Measurements from ENCODE around the gene FRAT2. TPM values are rescaled to one million over a fixed set of nuclear protein-coding genes. Genes with fewer than 3 reads are reported as not detected.
"Not testable (repeated sequence)": the region's sequence is repeated elsewhere in the genome, so short reads cannot be mapped to it uniquely, and the experiment has no call there.

The FRAT2 gene
- total RNA-seq, 4 donors from 2014 or later = 9.3 to 28.7 (median 20.5) TPM

DNA sequence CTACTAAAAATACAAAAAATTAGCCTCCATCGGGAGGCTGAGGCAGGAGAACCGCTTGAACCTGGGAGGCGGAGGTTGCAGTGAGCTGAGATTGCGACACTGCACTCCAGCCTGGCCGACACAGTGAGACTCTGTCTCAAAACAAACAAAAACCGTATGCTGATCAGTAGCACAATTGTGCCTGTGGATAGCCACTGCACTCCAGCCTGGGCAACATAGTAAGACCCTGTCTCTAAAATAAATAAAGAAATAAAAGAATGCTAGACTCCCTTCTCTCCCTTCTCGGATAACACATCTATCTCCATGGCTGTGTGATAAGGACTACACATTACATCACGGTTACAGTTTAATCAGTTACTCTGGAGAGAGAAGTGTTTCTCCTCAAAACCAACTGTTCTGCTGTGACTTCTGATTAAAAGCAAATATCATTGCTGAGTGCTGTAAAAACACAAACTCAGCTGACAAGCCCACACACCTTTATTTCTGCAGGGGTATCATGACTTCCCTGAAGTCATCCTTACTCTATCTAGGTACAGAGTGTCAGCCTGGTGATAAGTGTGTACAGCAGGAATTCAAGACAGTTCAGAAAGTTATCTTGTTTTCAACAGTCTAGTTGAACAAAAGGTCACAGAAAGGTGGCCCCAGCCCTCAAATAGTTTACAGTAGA, 36.8 kb downstream of the FRAT2 start:
- intact Hi-C loops (cut with DNase I; ENCODE audit: low total_unique reads) = no loop called here
- H3K27ac ChIP-seq = no peak overlapping the region
- no peaks in the 10 kb centered on the region for H3K27me3 ChIP-seq
- no peaks in the 10 kb centered on the region for H3K36me3 ChIP-seq
- no peak for DNase-seq
- in situ Hi-C loops (cut with MboI; ENCODE audit: low sequenced_read_pairs in 4 of 4) = no loop called here
- TF ChIP-seq, protein P1, sequence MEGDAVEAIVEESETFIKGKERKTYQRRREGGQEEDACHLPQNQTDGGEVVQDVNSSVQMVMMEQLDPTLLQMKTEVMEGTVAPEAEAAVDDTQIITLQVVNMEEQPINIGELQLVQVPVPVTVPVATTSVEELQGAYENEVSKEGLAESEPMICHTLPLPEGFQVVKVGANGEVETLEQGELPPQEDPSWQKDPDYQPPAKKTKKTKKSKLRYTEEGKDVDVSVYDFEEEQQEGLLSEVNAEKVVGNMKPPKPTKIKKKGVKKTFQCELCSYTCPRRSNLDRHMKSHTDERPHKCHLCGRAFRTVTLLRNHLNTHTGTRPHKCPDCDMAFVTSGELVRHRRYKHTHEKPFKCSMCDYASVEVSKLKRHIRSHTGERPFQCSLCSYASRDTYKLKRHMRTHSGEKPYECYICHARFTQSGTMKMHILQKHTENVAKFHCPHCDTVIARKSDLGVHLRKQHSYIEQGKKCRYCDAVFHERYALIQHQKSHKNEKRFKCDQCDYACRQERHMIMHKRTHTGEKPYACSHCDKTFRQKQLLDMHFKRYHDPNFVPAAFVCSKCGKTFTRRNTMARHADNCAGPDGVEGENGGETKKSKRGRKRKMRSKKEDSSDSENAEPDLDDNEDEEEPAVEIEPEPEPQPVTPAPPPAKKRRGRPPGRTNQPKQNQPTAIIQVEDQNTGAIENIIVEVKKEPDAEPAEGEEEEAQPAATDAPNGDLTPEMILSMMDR (IDR thresholded peaks at IDR 0.05 in 4 of 5, conservative IDR thresholded peaks at IDR 0.05 in 1 of 5) = no peak
- H3K4me3 ChIP-seq = no peak overlapping the region
- H3K9me3 ChIP-seq = no peaks in the 10 kb centered on the region
- ATAC-seq = no peak
- peaks cover 0 to 2% of the 10 kb centered on the region in 2 donors for H3K4me1 ChIP-seq

DNA sequence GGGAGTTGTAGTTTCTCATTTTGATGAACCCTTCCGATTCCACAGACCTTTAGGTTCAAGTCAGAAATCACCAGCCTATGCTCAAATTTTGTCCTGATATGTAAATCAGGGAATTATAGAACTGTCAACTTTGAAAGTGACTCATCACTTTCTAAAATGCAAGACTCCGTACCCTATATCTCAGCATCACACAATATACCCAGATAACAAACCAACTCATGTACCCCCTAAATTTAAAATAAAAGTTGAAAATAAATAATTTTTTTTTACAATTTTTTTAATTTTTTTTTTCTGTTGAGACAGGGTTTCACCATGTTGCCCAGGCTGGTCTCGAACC, 41.7 kb downstream of the FRAT2 start:
- peak; percentile 0 to 2 for ATAC-seq

DNA sequence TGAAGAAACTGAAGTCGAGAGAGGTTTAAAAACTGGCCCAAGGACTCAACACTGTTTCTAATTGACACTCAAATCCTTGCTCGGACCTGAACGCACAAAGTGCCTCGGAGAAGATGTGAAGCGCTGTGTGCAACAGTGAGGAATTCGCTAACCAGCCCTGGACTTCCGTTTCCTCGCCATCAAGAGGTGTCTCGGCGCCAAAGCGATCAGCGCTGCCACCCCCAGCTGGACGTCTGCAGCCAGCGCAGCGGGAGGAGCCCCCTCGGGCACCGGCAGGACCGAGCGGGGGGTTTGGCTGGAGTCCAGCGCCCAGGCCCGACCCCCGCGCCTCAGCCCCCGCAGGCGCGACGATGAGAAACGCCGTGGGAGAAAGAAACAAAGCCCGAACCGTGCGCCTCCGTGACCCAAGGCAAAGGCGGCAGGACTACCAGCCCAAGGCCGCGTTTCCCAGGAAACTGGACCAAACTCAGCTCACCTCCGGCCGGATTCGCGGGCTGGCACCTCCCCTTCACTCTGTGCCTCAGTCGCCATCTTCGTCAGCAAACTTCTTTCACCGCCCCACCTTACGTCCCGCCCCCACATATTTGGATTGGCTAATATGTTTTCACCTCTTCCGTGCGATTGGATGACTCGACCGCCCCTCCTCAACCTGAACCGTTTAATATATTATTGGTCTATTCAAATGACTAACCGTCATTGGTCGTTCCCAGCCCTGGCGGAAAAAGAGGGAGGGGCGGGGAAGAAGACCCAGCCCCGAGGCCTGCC, 42.2 kb downstream of the FRAT2 start, which contains the start of gene ARHGAP19:
Gene ARHGAP19 (minus strand): TSS at position 541 of the 765 bp plus-strand sequence. CDS start 10 bp downstream, at position 531.
- ATAC-seq (peak; percentile 100), DNase-seq (peak; percentile 97)
- in situ Hi-C loops (cut with MboI; ENCODE audit: low sequenced_read_pairs in 4 of 4) = no loop called here

More for the DNA sequence above, 41.7 kb downstream of the FRAT2 start:
- Histone ChIP-seq H3K27ac (peak overlapping the region in 1 of 4 donors; percentile 89), H3K4me1 (peaks cover 9 to 10% of the 10 kb centered on the region in 2 donors), H3K9me3 (no peaks in the 10 kb centered on the region), H3K4me3 (peak overlapping the region in 2 of 4 donors; percentile 79 to 95), H3K27me3 (no peaks in the 10 kb centered on the region), H3K36me3 (no peaks in the 10 kb centered on the region)
- intact Hi-C loops (cut with DNase I; ENCODE audit: low total_unique reads) = loop anchor here (1.0 to 5.0 kb wide), 2 partner anchors 26 to 39 kb away; partner anchors contain the start of genes FRAT1 and FRAT2
- in situ Hi-C loops (cut with MboI; ENCODE audit: low sequenced_read_pairs in 4 of 4) = no loop called here
- TF ChIP-seq, protein P1 (IDR thresholded peaks at IDR 0.05 in 4 of 5, conservative IDR thresholded peaks at IDR 0.05 in 1 of 5) = no peak
- TF ChIP-seq POLR2A (IDR thresholded peaks at IDR 0.05) = no peak
- no peak for DNase-seq

DNA sequence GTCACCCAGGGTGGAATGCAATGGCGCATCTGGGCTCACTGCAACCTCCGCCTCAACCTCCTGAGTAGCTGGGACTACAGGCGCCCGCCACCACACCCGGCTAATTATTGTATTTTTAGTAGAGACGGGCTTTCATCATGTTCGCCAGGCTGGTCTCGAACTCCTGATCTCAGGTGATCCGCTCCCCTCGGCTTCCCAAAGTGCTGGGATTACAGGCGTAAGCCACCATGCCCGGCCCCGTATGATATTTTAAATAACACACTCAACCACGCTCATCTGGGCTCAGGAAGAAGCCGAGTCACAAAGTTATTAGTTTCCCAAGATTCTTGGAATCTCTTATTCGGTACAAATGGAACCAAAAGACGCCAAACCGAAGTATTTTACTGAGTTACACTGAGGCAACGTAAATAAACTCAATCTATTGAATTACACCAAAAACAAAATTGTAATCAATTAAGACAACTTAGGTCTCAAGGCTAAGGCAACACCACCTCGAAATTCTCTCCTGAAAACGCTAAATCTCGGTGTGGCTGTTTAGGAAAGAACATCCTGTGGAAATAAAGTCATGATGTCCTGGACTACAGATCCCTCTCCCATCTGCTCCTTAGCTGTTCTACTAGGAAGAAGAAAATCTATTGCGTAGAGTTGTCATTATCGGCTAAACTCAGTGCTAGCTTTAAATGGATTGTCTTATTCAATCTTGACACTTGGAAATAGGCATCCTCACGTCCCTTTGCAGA, 43.0 kb downstream of the FRAT2 start:
- intact Hi-C loops (cut with DNase I; ENCODE audit: low total_unique reads) (loop anchor here (1.0 to 5.0 kb wide), 2 partner anchors 28 to 41 kb away; partner anchors contain the start of genes FRAT1 and FRAT2), in situ Hi-C loops (cut with MboI; ENCODE audit: low sequenced_read_pairs in 4 of 4) (no loop called here)
- Histone ChIP-seq H3K27ac (peak overlapping the region; percentile 87 to 95 (median 88)), H3K4me1 (peaks cover 9 to 10% of the 10 kb centered on the region in 2 donors), H3K4me3 (peak overlapping the region; percentile 79 to 97 (median 87)), H3K27me3 (no peaks in the 10 kb centered on the region), H3K36me3 (no peaks in the 10 kb centered on the region), H3K9me3 (no peaks in the 10 kb centered on the region)
- no peak for DNase-seq
- no peak for TF ChIP-seq POLR2A (IDR thresholded peaks at IDR 0.05)
- TF ChIP-seq, protein P1 (IDR thresholded peaks at IDR 0.05 in 4 of 5, conservative IDR thresholded peaks at IDR 0.05 in 1 of 5) = no peak
- ATAC-seq = no peak

More for the DNA sequence above, 42.2 kb downstream of the FRAT2 start, which contains the start of gene ARHGAP19:
- intact Hi-C loops (cut with DNase I; ENCODE audit: low total_unique reads) = loop anchor here (1.0 to 5.0 kb wide), 2 partner anchors 27 to 40 kb away; partner anchors contain the start of genes FRAT1 and FRAT2
- TF ChIP-seq, protein P1 (IDR thresholded peaks at IDR 0.05 in 4 of 5, conservative IDR thresholded peaks at IDR 0.05 in 1 of 5) = no peak
- peak; percentile 38 to 66 for TF ChIP-seq POLR2A (IDR thresholded peaks at IDR 0.05)
- H3K36me3 ChIP-seq = no peaks in the 10 kb centered on the region
- H3K9me3 ChIP-seq = no peaks in the 10 kb centered on the region
- peak within 1 kb of the TSS; percentile 79 to 97 (median 87) for H3K4me3 ChIP-seq
- H3K27me3 ChIP-seq = no peaks in the 10 kb centered on the region
- H3K27ac ChIP-seq = peak within 1 kb of the TSS; percentile 87 to 95 (median 88)
- peaks cover 9 to 10% of the 10 kb centered on the region in 2 donors for H3K4me1 ChIP-seq

DNA sequence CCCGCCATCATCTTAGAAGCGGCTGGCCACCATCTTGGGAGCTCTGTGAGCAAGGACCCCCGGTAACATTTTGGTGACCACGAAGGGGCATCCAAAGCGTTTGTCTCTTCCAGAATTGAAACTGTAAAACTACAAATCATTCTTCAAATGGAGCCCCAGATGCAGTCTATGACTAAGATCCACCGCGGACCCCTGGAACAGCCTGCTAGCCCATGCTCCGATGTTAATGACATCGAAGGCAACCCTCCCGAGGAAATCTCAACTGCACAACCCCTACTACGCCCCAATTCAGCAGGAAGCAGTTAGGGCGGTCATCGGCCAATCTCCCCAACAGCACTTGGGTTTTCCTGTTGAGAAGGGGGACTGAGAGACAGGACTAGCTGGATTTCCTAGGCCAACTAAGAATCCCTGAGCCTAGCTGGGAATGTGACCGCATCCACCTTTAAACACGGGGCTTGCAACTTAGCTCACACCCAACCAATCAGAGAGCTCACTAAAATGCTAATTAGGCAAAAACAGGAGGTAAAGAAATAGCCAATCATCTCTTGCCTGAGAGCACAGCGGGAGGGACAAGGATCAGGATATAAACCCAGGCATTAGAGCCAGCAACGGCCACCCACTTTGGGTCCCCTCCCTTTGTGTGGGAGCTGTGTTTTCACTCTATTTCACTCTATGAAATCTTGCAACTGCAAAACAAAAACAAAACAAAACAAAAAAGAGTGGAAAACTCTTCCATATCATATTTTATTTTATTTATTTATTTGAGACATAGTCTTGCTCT, 43.8 kb downstream of the FRAT2 start:
- DNase-seq; in situ Hi-C loops (cut with MboI; ENCODE audit: low sequenced_read_pairs in 4 of 4); H3K27me3 ChIP-seq; H3K9me3 ChIP-seq; H3K36me3 ChIP-seq; ATAC-seq; H3K4me3 ChIP-seq; H3K4me1 ChIP-seq; H3K27ac ChIP-seq: not testable (repeated sequence)
- intact Hi-C loops (cut with DNase I; ENCODE audit: low total_unique reads) = loop anchor here (5.0 kb wide), 1 partner anchor 42 kb away; the partner anchor contains the start of gene FRAT2

DNA sequence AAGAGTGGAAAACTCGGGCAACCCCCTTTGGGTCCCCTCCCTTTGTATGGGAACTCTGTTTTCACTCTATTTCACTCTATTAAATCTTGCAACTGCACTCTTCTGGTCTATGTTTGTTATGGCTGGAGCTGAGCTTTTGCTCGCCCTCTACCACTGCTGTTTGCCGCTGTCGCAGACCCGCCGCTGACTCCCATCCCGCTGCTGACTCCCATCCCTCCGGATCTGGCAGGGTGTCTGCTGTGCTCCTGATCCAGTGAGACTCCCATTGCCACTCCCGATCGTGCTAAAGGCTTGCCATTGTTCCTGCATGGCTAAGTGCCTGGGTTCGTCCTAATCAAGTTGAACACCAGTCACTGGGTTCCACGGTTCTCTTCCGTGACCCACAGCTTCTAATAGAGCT, 44.5 kb downstream of the FRAT2 start:
- H3K9me3 ChIP-seq; H3K36me3 ChIP-seq; in situ Hi-C loops (cut with MboI; ENCODE audit: low sequenced_read_pairs in 4 of 4); DNase-seq; ATAC-seq; H3K27me3 ChIP-seq; H3K4me3 ChIP-seq; H3K27ac ChIP-seq; H3K4me1 ChIP-seq: not testable (repeated sequence)
- intact Hi-C loops (cut with DNase I; ENCODE audit: low total_unique reads) = loop anchor here (5.0 kb wide), 1 partner anchor 42 kb away; the partner anchor contains the start of gene FRAT2
